Transverse colon (tissue), 4 donors: Measurements from ENCODE around the gene ADCY5.

Experiments
- CTCF ChIP-seq, 5 experiments: fragments of 200-600 bp in 3 of 5; fragments of 450-650 bp in 2 of 5; sonication (generic) in 3 of 5; IDR thresholded peaks; 1 replicate in 2 of 5; 2 replicates in 3 of 5; pipeline ENCODE4 v1.5.1; 2016 to 2017; ENCODE audit warnings: antibody characterized with exemption in 5 of 5, inconsistent platforms in 3 of 5, mild to moderate bottlenecking in 2 of 5, moderate library complexity in 1 of 5
- POLR2AphosphoS5 ChIP-seq, 3 donors: sonication (generic); formaldehyde crosslinking; IDR thresholded peaks; one replicate each; pipeline ENCODE4 v1.6.1; 2016; ENCODE audit warnings: antibody characterized with exemption in 3 of 3

GRCh38 chr3:123283074-123283473 lies 165.8 kb downstream of the ADCY5 start:
- TF ChIP-seq POLR2AphosphoS5 (IDR thresholded peaks at IDR 0.05) (no peak), CTCF (IDR thresholded peaks at IDR 0.05) (no peak)
